BJ (cell line): Measurements from ENCODE around the gene ROCK1. TPM values are rescaled to one million over a fixed set of nuclear protein-coding genes. Genes with fewer than 3 reads are reported as not detected.
"Not testable (repeated sequence)": the region's sequence is repeated elsewhere in the genome, so short reads cannot be mapped to it uniquely, and the experiment has no call there.

ENCODE experiments used
- CTCF ChIA-PET: fragments of 350-600 bp; formaldehyde crosslinking; extraction: SDS; loops from one replicate; lab custom pipeline; 2021; ENCODE audit warnings: antibody characterized with exemption, inconsistent platforms; lab: Yijun Ruan, JAX
- POLR2A ChIA-PET: fragments of 300-600 bp; sonication (Branson Sonifier 250); formaldehyde crosslinking; extraction: SDS; loops from one replicate; lab custom pipeline; 2021; ENCODE audit warnings: antibody characterized with exemption; lab: Charles Lee
- DNase-seq: peaks from one replicate; pipeline ENCODE4 v3.0.0-alpha.2; 2011; ENCODE audit warnings: low read depth
- H3K27me3 ChIP-seq: 2 replicates; pipeline ENCODE4 v1.6.0; 2011; ENCODE audit warnings: low read length; ENCODE audit not compliant: control insufficient read depth, insufficient read depth
- H3K36me3 ChIP-seq: 2 replicates; pipeline ENCODE4 v1.5.1; 2011; ENCODE audit warnings: low read length; ENCODE audit not compliant: control insufficient read depth, insufficient read depth
- H3K4me3 ChIP-seq: 2 replicates; pipeline ENCODE4 v1.5.1; 2011; ENCODE audit warnings: low read depth, mild to moderate bottlenecking, control low read depth, low read length
- CTCF ChIP-seq: IDR thresholded peaks from 2 replicates; pipeline ENCODE4 v1.5.1; 2011; ENCODE audit warnings: low read depth, mild to moderate bottlenecking, control low read depth, inconsistent platforms, low read length, moderate library complexity; ENCODE audit not compliant: insufficient read depth
- polyA plus RNA-seq: library from polyadenylated mRNA; depleted of rRNA; stranded (reverse); fragments of >200 nt; gene quantifications from 2 replicates; pipeline ENCODE4 v1.2.3, GENCODE V29; 2011; rRNA removed
- small RNA-seq: library from RNA; depleted of rRNA; stranded (forward); fragments of <200 nt; gene quantifications from one replicate; pipeline ENCODE3, GENCODE V24; 2012; ENCODE audit warnings: low replicate concordance, low read depth; ENCODE audit not compliant: insufficient read length

The ROCK1 gene
- polyA plus RNA-seq, 1 experiment = 11.8 TPM

- H3K36me3 ChIP-seq = 0 out of 2 replicates have a peak, but pooled peaks cover under 1% of the 10 kb centered on the region
- no peak for TF ChIP-seq CTCF
- H3K4me3 ChIP-seq = no peak overlapping the region
- no peaks in the 10 kb centered on the region for H3K27me3 ChIP-seq
- POLR2A ChIA-PET = no interaction called here
- DNase-seq = no peak
- CTCF ChIA-PET = interaction anchor here (1.2 to 3.8 kb wide), 2 partner anchors 9 to 229 kb away, joined by 5 to 12 read pairs; no protein-coding TSS in a partner anchor
Observed at GRCh38 chr18:20963027-20963426, 148.6 kb downstream of the ROCK1 start.

- TF ChIP-seq CTCF = no peak
- Histone ChIP-seq H3K27me3 (no peaks in the 10 kb centered on the region), H3K4me3 (no peak overlapping the region), H3K36me3 (no peaks in the 10 kb centered on the region)
- no peak for DNase-seq
- ChIA-PET POLR2A (no interaction called here), CTCF (no interaction called here)
Observed at GRCh38 chr18:20960735-20961134, 150.9 kb downstream of the ROCK1 start.

GRCh38 chr18:20950827-20951226 is 160.8 kb downstream of the ROCK1 start:
- H3K4me3 ChIP-seq, H3K36me3 ChIP-seq, H3K27me3 ChIP-seq, CTCF ChIA-PET, DNase-seq, POLR2A ChIA-PET: not testable (repeated sequence)

Small RNAs within 50 kb of the gene (small RNA-seq; reads per million reads assigned to genes)
- not detected for gene RNU6-120P

Other genes with a start within 250 kb of the ROCK1 start
- gene GREB1L, start 130.4 kb upstream of the ROCK1 start, polyA plus RNA-seq = 2.7 TPM in 2 replicates